GM19240 (cell line): ENCODE measurements around the gene KCNQ1.

ENCODE experiments used
- DNase-seq: peaks from one replicate; pipeline ENCODE4 v3.0.0; 2011; ENCODE audit warnings: low spot score; ENCODE audit not compliant: insufficient read length

Gene KCNQ1

DNA sequence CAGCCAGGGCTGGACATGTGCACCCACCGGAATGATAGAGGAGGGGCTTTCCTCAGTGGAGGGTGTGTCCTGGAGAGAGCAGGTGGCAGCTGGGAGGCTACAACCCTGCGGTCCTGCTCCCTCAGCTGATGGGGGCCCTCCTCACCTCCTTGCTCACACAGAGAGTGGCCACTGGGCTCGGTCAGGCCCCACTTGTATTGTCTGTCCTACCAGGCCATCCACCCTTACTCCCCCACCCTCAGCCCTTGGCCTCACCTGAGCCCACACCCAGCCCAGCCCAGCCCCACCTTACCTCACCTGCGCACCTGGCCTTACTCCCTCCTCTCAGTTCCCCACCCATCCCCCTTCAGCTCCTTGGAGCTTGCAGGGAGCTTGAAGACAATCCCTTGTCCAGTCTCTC, 3.6 kb upstream of the KCNQ1 start:
- no peak for DNase-seq

DNA sequence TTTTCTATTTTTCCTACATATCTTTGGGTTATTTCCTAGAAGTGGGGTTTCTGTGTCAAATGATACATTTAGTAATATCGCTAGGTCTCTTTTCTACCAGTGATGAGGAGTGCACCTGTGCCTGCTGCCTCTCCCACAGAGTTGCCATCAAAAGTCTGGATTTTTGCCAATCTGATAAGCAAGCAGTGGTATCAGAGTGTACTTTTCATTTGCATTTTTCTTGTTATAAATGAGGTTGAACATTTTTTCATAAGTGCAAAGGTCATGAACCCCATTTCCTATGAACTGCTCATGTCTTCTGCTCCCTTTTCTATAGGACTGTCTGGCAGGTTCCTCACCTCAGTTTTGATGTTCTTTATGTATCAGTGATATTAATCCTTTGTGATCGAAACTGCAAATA, 2.2 kb upstream of the KCNQ1 start:
- no peak for DNase-seq

DNA sequence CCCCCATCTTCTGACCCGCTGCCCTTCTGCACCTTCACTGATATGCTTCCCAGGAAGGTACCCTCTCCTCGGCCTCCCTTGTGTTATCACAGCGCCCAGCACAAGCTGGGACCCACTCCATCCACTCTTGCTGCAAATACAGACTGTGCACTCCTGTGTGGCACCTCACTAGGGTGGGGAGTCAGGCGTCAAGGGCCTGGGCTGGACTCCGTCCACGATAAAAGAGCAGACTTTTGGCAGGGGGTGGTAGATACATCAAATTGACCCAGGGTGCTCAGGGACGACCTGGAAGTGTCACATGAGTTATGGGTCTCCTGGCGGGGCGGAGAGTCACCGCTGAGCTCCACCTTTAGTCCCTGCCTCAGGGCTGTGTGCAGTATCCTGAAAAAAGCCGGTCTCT, 1.4 kb upstream of the KCNQ1 start:
- no peak for DNase-seq

DNA sequence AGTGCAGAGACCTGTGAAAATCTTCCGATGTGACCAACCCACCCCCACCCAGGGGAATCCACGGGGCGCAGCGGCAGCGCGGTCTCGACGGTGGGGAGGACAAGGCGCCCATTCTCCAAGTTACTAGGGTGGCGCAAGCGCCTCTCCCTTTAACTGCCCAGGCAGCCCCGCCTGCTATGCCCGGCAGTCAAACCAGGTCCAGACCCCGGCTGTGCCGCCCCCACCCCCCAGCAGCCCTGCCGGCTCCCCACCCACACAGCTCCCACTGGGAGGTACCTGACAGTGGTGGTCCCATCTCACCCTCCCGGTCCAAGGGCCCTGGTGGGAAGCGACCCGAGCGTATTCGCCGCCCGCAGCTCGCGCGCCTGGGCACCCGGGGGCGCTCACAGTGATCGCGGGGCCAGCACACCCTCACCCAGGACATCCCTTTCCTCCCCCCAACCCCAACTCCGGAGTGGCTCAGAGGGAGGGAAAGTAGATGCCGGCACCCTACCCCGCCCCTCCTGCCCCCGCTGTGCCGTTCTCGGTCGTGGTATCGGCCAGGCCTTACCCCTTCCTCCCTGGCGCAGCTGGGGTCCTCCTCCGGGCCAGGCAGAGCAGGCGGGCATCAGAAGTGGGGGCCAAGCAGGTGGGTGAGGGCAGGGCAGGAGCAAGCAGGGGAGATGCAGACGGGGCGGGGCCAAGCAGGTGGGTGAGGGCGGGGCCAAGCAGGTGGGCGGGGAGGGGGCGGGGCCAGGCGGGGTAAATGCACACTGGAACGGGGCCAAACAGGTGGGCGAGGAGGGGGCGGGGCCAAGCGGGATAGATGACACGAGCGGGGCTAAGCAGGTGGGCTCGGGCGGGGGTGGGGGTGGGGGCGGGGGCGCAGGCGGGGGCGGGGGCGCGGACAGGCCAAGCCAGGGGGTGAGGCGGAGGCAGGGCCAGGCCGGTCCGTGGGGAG, 657 bp upstream of the KCNQ1 start, which contains the start of gene TRPM5:
TSS of gene TRPM5 (minus strand) at position 634 of the 940 bp plus-strand sequence. CDS start 21,478 bp downstream, outside the sequence.
- DNase-seq = no peak

DNA sequence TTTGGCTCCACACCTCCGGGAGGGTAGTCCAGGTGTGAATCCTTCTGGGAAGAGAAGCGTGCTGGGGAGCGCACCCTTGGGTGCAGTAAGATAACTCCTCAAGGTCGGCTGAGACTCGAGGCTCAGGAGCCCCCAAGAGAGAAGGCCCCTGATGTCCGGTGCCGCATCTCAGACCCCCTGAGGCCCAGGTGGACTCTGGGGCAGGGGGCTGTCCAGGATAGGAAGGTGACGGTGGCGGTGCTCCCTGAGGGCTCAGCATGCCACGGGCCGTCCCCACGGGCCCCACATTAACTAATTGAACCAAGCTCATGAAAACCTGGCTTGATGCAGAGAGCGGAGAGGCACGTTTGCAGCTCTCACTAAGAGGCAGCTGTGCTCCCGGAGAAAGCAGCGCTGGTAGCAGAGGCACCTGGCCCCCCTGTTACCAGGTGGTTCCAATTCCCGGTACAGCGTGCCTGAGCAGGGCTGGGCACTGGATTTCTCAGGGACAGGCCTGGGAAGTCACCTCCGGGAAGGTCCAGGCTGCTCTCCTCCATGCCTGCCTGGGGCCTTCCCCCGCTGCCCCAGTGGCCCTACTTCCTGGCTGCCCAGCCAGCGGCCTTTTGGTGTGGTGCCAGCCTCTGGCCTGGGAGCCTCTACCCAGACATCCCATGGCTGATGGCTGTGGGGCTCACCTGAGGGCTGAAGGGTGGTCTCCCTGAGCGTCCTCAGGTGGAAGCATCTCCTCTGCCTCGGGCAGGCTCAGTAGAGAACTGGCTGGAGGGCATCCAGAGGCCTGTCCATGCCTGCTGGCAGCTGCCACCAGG, 1.1 kb downstream of the KCNQ1 start:
- DNase-seq = no peak

DNA sequence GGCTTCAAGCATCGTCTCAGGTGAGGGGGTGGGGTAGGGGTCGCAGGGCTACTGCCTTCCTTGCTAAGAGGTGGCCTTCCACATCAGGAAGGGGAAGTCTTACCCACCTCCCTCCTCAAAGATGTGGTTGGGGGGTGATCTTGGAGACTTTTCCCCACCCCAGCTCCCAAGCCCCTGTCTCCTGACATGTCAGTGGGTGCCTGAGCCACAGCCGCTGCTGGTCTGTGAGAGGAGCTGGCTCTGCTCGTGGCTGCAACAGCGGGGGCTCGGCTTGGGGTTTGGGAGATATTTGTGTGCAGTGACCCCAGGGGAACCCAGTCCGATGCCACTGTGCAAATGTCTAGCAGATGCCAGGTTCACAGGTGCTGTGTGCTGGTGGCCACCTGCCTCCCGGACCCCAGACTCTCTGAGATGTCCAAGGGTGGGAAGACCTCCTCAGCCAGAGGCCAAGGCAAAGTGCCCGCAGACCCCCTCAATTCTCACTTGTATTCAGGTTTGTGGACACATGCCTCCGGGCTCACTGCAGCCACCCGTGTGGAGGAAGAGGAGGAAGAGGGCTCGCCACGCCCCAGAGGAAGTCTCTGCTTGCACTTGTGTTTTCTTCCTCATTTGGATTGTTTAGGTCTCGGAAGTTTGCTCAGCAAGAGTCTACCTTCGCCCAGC, 1.9 kb downstream of the KCNQ1 start:
- no peak for DNase-seq

DNA sequence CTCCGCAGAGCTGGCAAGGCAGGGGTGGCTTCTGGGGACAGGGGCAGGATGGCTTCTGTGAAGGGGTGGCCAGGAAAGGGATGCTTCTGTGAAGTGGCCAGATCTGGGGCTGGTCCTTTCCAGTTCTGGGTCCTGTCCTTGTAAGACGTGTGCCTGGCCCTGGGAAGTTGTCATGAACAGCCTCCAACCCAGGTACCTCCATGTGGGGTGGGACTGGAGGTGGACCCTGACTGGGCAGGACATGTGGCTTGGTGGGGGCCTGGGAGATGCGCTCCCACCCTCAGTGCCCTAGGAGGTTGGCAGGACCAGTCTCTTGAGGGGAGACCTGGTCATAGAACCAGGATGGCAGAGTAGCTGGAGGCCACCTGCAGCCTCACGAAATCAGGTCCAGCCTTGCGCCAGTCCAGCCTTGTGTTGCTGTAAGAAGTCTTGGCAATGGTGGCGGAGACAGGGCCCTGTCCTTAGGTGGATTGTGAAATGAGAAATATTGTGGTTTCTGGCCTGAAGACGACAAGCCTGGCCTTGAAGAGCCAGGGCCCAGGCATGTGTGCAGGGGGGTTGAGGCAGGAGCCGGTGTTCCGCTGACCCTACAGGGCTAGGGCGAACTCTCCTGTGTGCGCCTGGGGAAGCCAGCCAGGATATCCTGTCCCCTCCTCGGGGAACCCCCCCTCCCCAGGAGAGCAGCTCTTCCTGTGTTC, 2.6 kb downstream of the KCNQ1 start:
- DNase-seq = no peak

DNA sequence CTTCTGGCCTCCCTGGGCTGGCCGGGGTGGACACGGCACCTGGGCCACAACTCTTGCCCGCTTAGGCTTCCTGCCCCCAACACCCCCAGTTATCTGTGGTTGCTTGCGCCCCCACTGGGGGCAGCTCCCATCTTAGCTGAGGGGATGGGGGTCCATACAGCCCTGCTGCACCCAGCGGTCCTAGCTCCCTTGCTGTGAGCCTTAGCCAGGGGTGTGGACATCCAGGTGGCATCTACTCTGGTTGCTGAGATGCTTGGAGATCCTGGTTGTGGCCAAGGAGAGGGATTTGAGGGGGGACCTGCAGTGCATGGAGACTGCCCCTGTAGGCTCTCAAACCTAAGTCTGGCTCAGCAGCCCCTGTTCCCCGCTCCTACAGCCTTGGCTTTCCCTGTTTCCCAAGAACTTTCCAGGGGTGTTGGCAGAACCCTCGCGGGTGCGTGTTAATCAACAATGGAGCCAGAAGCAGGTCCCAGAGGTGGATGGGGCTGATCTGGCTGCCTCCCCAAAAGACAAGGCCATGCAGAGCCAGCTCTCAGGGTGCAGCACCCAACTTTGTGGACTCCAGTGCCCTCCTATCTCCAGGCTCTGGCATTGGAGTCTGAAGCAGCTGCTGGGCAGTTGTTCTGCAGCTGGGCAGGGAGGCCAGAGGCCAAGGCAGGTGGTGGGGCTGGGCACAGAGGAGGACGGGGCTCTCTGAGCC, 3.3 kb downstream of the KCNQ1 start:
- DNase-seq = no peak

DNA sequence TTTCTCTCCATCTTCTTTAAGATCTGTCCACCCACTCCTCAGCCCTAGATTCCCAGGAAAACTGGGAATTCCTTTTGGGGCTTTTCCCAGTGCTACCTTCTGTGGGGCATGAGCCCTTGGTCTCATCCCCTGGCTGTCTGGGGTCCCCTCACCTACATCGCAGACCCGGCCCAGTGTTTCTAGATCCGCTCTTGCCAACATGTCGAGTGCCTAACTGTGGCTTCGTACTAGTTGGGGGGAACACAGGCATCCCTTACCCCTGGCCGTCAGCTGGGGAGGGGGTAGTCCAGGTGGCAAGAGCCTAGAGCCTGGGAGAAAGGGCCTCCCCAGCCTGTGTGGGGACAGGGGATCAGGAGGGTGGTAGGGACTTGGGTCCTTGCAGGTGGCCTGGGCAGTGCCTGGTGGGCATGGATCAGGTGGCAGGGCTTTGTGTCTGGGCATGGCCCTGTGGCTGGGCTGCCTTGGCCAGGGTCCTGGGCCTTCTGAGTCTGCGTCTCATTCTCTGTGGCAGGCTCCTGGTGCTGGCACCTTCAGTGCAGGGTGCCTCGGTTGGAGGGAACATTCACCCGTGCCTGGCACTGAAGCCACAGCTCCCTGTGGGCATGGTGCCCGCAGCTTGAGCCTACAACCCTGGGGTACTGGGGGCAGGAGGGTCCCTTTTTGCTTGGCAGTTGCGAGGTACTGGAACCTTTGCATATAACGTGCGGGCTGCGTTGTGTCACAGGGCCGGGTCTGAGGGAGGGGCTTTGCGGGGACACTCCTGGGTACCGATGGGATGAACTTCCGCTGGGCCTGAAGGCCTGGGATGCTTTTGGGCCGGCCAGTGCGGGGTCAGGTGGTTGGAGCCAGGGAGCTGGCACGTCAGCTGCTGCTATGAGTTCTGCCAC, 4.1 kb downstream of the KCNQ1 start:
- DNase-seq = no peak

DNA sequence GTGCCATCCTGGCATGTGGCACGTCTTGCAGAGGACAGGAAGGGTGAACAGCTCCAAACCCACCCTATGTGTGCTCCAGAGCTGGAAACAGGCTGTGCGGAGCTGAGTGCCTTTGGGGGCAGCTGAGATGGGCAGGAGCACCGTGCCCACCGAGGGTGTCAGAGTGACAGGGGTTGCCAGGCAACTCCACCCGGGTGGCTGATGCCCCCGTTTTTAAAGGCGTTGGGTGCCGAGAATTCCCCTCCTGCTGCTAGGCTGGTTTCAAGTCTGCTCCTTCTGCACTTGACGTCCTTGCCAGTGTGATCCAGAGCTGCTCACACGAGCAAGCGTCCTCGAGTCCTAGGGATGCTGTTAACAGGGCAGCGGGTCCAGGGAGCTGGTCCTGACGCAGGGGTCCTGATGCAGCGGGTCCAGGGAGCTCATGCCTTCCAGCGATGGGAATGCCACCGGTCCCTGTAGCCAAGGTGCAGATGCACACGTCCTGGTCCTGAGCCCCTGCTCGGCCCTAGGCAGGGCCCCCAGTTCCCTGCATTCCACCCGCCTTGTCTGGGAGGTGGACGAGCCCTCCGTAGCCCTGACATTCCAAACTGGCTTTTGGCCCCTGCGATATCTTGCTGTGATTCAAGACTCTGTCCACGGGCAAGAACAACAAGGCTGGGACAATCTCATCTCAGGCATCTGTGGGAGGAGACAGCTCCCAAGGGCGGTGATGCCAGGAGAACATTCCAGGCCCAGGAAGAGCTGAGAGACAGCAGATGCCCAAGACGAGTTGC, 4.9 kb downstream of the KCNQ1 start:
- DNase-seq = no peak

DNA sequence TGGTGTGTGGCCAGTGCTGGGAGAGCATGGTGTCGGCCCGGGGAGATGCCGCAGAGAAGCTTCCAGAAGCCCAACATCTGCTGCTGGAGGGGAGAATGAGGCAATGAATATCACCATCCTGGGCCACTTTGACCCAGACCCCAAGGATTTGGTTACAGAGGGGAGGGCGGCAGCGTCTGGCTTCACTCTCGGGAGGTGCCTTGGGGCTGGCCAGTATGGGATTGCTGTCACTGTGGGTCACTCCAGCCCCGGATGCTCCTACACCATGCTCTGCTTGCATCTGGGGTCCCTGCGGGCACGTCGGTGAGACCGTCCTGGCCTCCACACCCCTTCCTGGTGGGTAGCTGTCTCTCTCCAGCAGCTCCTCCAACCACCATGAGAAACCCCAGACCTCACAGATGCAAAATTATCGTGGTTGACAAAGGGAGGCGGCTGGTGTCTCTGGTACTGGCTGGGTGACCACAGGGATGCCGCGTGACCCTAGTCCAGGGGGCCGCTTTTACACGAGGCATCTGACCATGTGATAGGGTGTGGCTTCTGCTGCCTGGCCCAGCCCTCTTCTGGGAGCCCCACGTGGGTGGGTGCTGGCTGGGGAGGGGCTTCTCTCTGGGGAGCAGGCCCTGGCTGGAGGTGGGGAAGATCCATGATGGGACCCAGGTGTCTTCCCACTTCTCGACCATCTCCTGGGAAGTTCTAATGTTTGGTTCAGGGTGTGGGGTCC, 5.7 kb downstream of the KCNQ1 start:
- no peak for DNase-seq

DNA sequence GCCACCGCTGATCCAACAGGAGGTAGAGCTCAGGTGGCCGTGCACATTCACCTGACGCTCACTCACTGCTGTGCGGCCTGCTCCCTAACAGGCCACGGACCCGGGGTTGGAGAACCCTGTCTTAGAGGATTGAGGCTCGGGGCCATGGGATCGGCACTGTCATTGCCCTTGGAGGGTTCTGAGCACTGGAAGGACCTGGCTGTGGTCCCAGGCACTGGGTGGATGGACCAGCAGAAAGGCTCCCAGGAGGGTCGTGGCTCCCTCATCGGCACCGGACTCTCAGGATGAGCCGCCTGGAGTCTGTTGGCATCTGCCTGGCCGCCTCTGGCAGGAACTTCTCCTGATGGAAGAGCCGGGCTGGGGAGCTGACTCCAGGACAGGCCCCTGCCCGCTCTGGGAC, 6.5 kb downstream of the KCNQ1 start:
- DNase-seq = no peak

DNA sequence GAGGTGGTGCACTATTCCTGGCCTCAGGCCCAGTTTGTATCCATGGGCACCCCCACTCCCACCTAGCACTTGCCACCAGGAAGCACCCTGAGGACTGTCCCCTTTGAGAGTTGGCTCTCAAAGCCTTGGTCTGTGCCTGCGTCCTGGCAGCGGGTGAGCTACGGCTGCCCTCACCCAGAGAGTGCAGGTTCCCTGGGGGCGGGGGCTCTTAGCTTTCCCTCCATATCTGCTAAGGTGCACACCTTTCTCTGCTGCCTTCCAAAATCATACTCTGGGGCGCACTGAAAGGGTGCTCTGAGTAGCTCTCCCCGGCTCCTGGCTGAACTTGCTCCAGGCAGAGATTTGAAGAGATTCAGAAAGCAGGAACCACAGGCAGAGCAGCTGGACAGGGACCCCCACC, 7.1 kb downstream of the KCNQ1 start:
- no peak for DNase-seq

DNA sequence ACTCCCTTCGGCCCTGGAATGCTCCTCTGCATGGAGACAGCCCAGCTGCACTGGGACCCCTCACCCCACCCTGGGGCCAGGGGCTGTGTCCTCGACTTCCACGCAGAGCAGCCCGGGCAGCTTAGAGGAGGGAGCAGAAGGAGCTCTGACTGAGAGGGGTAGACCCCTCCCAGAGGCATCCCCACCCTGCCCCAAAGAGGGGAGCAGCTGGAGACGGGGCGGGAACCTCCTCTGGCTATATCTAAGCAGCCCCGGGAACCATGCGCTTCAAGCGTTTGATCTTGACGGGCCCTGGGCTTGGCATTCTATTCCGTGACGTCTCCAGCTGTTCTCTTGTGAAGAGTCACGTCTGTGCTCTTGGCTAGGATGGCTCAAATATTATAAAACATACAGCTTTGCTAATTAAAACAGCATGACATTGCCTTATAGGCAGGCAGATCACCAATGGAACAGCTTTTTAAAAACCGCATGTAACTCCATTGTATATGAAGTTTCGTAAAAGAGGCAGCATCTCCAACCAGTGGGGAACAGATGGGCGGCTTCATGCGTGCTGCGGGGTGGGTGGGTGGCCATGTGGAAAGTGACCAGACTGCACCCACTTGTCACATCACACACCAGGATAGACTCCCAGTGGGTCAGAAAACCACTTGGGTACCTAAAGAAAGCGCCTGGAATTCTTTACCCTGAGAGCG, 7.7 kb downstream of the KCNQ1 start:
- no peak for DNase-seq

DNA sequence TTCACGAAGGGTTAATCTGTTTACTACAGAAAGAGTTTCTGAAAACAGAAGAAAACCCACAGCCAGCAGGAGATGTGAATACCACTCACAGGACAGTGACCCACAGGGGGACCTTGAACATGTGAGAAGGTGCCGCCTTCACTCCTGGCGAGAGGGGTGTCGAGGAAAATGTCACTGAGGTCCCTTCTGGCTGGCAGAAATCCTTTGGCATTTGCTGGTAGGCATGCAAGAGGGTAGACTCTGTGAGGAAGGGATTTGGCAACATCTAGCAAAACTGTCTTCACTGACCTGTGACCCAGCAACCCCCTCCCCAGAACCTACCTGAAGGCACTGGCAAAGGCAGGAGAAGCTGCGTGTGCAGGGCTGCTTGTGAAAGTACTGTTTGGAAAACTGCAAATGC, 8.6 kb downstream of the KCNQ1 start:
- no peak for DNase-seq

DNA sequence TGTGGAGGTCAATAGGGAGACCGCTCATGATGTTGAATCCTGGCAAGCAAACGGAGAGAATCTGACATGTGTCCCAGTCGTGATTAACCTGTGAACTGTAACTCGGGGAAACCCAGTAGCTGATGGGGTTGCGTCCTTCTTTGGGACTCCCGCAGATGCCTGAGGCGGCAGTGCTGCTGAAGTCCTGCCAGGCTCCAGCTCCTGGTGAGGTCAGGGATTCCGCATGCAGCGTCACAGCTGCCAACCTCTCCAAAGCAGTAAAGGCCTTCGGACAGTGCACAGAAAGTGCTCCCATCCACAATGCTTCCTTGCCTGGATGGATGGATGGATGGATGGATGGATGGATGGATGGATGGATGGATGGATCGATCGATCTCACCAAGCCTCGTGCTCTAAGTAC, 13.5 kb downstream of the KCNQ1 start:
- DNase-seq = no peak

DNA sequence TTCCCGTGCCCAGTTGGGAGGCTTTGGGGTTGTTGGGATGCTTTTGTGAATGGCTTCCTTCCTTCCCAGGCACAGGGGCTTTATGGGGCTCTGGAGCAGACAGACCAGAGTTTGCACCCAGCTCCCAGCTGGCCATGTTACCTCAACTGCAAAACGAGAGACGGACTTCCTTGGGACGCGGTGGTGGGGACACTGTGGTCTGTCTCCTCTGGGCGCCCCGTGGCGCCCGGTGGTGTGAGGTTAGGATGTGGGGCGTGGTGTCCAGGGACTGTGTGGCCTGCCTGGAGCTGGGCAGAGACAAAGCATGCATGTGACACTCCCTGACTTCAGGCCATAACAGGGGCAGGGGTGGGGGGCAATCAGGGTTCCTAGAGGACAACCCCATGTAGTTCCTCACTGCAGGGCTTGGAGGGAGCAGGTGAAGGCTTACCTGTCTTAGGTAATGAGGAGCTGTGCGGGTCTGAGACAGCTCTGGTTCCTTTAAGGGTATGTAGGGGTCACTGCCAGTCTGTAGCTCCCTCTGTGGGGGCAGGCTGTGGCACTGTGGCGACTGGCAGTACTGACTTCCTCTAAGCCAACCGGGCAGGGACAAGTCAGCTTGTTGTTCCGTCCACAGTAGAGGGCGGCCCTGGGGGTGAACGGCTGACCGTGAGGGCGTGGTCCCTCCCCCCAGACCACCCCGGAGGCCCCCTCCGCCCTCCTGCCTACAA, 14.4 kb downstream of the KCNQ1 start:
- DNase-seq = no peak
